ENCODE results near the gene TRPC1. TPM values are rescaled to one million over a fixed set of nuclear protein-coding genes. Genes with fewer than 3 reads are reported as not detected.

Gene TRPC1
- polyA plus RNA-seq, 1 of the 3 experiments (the other 2 are of a cell fraction), result 9.6 TPM

- TF ChIP-seq ZBTB33 (IDR thresholded peaks at IDR 0.05; ENCODE audit: borderline replicate concordance, low read depth), result no peak
Observed at GRCh38 chr3:142782616-142783015, 58.8 kb downstream of the TRPC1 start (continued).

DNA sequence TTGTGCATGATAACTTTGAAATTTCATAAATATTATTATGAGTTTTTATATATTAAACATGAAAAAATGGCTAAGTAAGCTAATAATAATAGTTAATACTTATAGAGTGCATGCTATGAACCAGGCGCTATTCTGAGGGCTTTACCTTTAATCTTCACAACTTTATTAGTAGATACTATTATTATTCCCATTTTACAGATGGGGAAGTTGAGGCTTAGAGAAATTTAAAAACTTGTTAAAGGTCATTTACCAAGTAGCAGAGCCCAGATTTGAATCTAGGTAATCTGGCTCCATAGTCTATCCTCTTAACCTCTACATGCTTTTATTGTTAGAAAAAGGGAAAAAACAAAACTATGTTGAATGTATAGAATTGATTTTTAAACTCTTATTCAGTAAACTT is 60.4 kb downstream of the TRPC1 start:
- CTCF ChIA-PET, result no interaction called here
- Histone ChIP-seq H3K9me3 (no peaks in the 10 kb centered on the region), H3K27me3 (ENCODE audit: insufficient read depth) (no peaks in the 10 kb centered on the region), H2AFZ (ENCODE audit: low read depth) (no peak overlapping the region), H4K20me1 (ENCODE audit: insufficient read depth) (no peaks in the 10 kb centered on the region), H3K9me2 (no peaks in the 10 kb centered on the region), H3F3A (replicated peaks; ENCODE audit: insufficient read depth) (peaks cover 2% of the 10 kb centered on the region), H3K36me3 (replicated peaks in 1 of 2; ENCODE audit: control insufficient read depth in 1 of 2, insufficient read depth in 2 of 2, low read length in 1 of 2) (peaks cover 10 to 11% of the 10 kb centered on the region in 2 experiments), H3K4me3 (ENCODE audit: low read depth in 2 of 2, low read length in 1 of 2) (no peak overlapping the region), H3K4me1 (ENCODE audit: control insufficient read depth in 1 of 2, insufficient read depth in 2 of 2, low read depth in 1 of 2, low read length in 1 of 2) (no peaks in the 10 kb centered on the region), H3K4me2 (no peak overlapping the region), H3K79me2 (ENCODE audit: insufficient read depth) (no peaks in the 10 kb centered on the region; the same call in 1 of the 2 replicates), H3K9ac (no peak overlapping the region), H3K27ac (ENCODE audit: low read depth in 2 of 2, low read length in 1 of 2) (no peak overlapping the region)
- TF ChIP-seq, protein P1, sequence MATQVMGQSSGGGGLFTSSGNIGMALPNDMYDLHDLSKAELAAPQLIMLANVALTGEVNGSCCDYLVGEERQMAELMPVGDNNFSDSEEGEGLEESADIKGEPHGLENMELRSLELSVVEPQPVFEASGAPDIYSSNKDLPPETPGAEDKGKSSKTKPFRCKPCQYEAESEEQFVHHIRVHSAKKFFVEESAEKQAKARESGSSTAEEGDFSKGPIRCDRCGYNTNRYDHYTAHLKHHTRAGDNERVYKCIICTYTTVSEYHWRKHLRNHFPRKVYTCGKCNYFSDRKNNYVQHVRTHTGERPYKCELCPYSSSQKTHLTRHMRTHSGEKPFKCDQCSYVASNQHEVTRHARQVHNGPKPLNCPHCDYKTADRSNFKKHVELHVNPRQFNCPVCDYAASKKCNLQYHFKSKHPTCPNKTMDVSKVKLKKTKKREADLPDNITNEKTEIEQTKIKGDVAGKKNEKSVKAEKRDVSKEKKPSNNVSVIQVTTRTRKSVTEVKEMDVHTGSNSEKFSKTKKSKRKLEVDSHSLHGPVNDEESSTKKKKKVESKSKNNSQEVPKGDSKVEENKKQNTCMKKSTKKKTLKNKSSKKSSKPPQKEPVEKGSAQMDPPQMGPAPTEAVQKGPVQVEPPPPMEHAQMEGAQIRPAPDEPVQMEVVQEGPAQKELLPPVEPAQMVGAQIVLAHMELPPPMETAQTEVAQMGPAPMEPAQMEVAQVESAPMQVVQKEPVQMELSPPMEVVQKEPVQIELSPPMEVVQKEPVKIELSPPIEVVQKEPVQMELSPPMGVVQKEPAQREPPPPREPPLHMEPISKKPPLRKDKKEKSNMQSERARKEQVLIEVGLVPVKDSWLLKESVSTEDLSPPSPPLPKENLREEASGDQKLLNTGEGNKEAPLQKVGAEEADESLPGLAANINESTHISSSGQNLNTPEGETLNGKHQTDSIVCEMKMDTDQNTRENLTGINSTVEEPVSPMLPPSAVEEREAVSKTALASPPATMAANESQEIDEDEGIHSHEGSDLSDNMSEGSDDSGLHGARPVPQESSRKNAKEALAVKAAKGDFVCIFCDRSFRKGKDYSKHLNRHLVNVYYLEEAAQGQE (IDR thresholded peaks at IDR 0.05; ENCODE audit: low read depth, low read length), result no peak
- TF ChIP-seq ZBTB33 (IDR thresholded peaks at IDR 0.05; ENCODE audit: borderline replicate concordance, low read depth), result no peak
- TF ChIP-seq JUND (IDR thresholded peaks at IDR 0.05), result no peak
- no peak for TF ChIP-seq RXRA (IDR thresholded peaks at IDR 0.05; ENCODE audit: borderline replicate concordance, low read depth)
- TF ChIP-seq FOXJ3 (CRISPR knock-in tag; IDR thresholded peaks at IDR 0.05), result no peak
- TF ChIP-seq RFX5 (IDR thresholded peaks at IDR 0.05; ENCODE audit: low read length), result no peak
- no peak for TF ChIP-seq IRF3 (IDR thresholded peaks at IDR 0.05; ENCODE audit: low read depth, low read length)
- TF ChIP-seq GATA2 (CRISPR knock-in tag; IDR thresholded peaks at IDR 0.05), result no peak
- no peak for TF ChIP-seq YY1 (IDR thresholded peaks at IDR 0.05; ENCODE audit: low read depth)
- TF ChIP-seq SMC3 (IDR thresholded peaks at IDR 0.05; ENCODE audit: low read depth, low read length), result no peak
- TF ChIP-seq MEF2A (IDR thresholded peaks at IDR 0.05; ENCODE audit: borderline replicate concordance, low read depth), result no peak
- TF ChIP-seq MXI1 (IDR thresholded peaks at IDR 0.05; ENCODE audit: low read depth, low read length), result no peak
- no peak for TF ChIP-seq TEAD4 (IDR thresholded peaks at IDR 0.05; ENCODE audit: borderline replicate concordance, insufficient read depth)
- no peak for TF ChIP-seq RCOR1 (IDR thresholded peaks at IDR 0.05; ENCODE audit: low read length)
- no peak for TF ChIP-seq CTCF (IDR thresholded peaks at IDR 0.05)
- TF ChIP-seq, protein P2, sequence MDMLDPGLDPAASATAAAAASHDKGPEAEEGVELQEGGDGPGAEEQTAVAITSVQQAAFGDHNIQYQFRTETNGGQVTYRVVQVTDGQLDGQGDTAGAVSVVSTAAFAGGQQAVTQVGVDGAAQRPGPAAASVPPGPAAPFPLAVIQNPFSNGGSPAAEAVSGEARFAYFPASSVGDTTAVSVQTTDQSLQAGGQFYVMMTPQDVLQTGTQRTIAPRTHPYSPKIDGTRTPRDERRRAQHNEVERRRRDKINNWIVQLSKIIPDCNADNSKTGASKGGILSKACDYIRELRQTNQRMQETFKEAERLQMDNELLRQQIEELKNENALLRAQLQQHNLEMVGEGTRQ (IDR thresholded peaks at IDR 0.05; ENCODE audit: borderline replicate concordance, low read depth, low read length), result no peak
- WGBS (ENCODE audit: low lambda C conversion rate), result 35% methylated on average over 1 of the region's 1 CpG
- no peak for DNase-seq
- POLR2A ChIA-PET, result no interaction called here
